Measurements from ENCODE around the gene TMEM132D. TPM values are rescaled to one million over a fixed set of nuclear protein-coding genes. Genes with fewer than 3 reads are reported as not detected.

TMEM132D gene
- total and polyA plus RNA-seq, 2 of the 4 experiments (the other 2 are of a cell fraction): not detected

- Histone ChIP-seq H3K4me2 (ENCODE audit: low read depth, low read length) (no peak overlapping the region), H3K4ac (ENCODE audit: low read depth, low read length) (no peak overlapping the region), H2BK20ac (ENCODE audit: low read depth, low read length) (no peak overlapping the region), H4K5ac (ENCODE audit: low read depth, low read length) (no peak overlapping the region), H2BK15ac (ENCODE audit: low read depth, low read length) (no peak overlapping the region), H3K9me3 (ENCODE audit: control insufficient read depth, insufficient read depth, low read length) (peaks cover 36% of the 10 kb centered on the region), H2BK5ac (ENCODE audit: low read depth, low read length, poor library complexity, severe bottlenecking) (no peak overlapping the region), H3K79me1 (ENCODE audit: low read depth in 1 of 2, low read length in 2 of 2) (no peaks in the 10 kb centered on the region), H3K23ac (ENCODE audit: low read depth, low read length) (no peak overlapping the region), H3K27me3 (ENCODE audit: control insufficient read depth, insufficient read depth, low read length) (no peaks in the 10 kb centered on the region), H3K9ac (ENCODE audit: low read depth, low read length) (no peak overlapping the region), H3K4me1 (ENCODE audit: control insufficient read depth, insufficient read depth, low read length) (no peaks in the 10 kb centered on the region), H3K27ac (ENCODE audit: insufficient read depth, low read length) (no peak overlapping the region), H4K8ac (ENCODE audit: low read depth in 2 of 2, low read length in 2 of 2) (no peak overlapping the region), H3K56ac (ENCODE audit: extremely low read depth, insufficient read depth, low read length) (no peak overlapping the region), H3K4me3 (ENCODE audit: insufficient read depth, low read depth, low read length) (no peak overlapping the region), H4K91ac (ENCODE audit: insufficient read depth, low read depth, low read length) (no peak overlapping the region), H2AK9ac (replicated peaks; ENCODE audit: low read depth, low read length, poor library complexity) (no peak overlapping the region), H2BK120ac (ENCODE audit: low read depth, low read length) (no peak overlapping the region), H2AK5ac (ENCODE audit: low read depth, low read length) (no peak overlapping the region), H3K9me1 (ENCODE audit: insufficient read depth, low read length) (no peaks in the 10 kb centered on the region), H3K14ac (replicated peaks; ENCODE audit: low read depth, low read length) (no peak overlapping the region), H4K20me1 (ENCODE audit: insufficient read depth, low read length) (no peaks in the 10 kb centered on the region), H2AFZ (replicated peaks; ENCODE audit: low read length, poor library complexity) (no peak overlapping the region), H3K36me3 (ENCODE audit: control insufficient read depth, insufficient read depth, low read length) (no peaks in the 10 kb centered on the region), H3K18ac (ENCODE audit: low read depth, low read length) (no peak overlapping the region)
- intact Hi-C loops (cut with micrococcal nuclease) (no loop called here), in situ Hi-C loops (cut with MboI; ENCODE audit: low sequenced_read_pairs) (no loop called here), dilution Hi-C loops (cut with HindIII; ENCODE audit: low sequenced_read_pairs, unreplicated experiment) (no loop called here)
- 64% methylated on average over 12 of the region's 16 CpGs; no CpG with 5 or more reads in 1 of the 2 experiments for WGBS, 2 experiments (ENCODE audit: extremely low coverage in 2 of 2, insufficient read length in 1 of 2)
- TF ChIP-seq MAZ (IDR thresholded peaks at IDR 0.05; ENCODE audit: borderline replicate concordance, low read depth, low read length) (no peak), SMC3 (IDR thresholded peaks at IDR 0.05; ENCODE audit: low read depth, low read length) (no peak), MAFK (IDR thresholded peaks at IDR 0.05; ENCODE audit: low read depth, low read length) (no peak), CEBPB (IDR thresholded peaks at IDR 0.05; ENCODE audit: low read depth, low read length) (no peak), CTCF (conservative IDR thresholded peaks at IDR 0.05; ENCODE audit: low read depth, low read length) (no peak), ELK1 (IDR thresholded peaks at IDR 0.05; ENCODE audit: borderline replicate concordance, low read depth, low read length) (no peak), POLR2A (IDR thresholded peaks at IDR 0.05; ENCODE audit: low read depth, low read length) (no peak), FOS (IDR thresholded peaks at IDR 0.05; ENCODE audit: low read depth, low read length) (no peak), MXI1 (IDR thresholded peaks at IDR 0.05; ENCODE audit: borderline replicate concordance, low read depth, low read length) (no peak), RFX5 (IDR thresholded peaks at IDR 0.05; ENCODE audit: low read depth, low read length) (no peak), RCOR1 (IDR thresholded peaks at IDR 0.05; ENCODE audit: insufficient replicate concordance, low read length) (no peak), USF2 (IDR thresholded peaks at IDR 0.05; ENCODE audit: low read depth, low read length) (no peak), CHD1 (IDR thresholded peaks at IDR 0.05; ENCODE audit: low read depth, low read length) (no peak), BHLHE40 (IDR thresholded peaks at IDR 0.05; ENCODE audit: low read depth, low read length) (no peak), NFE2L2 (IDR thresholded peaks at IDR 0.05; ENCODE audit: low read depth, low read length) (no peak), RAD21 (IDR thresholded peaks at IDR 0.05; ENCODE audit: low read length) (no peak)
- POLR2A ChIA-PET (ENCODE audit: unreplicated experiment): no interaction called here
- CTCF ChIA-PET: no interaction called here
- no TSS peak for BruUV-seq (replicated peaks)
- no peak for DNase-seq
- ATAC-seq (ENCODE audit: low read depth): no peak
Observed at GRCh38 chr12:129483111-129483893, 420.5 kb downstream of the TMEM132D start.
